HEK293 (cell line): ENCODE measurements around the gene RBM34.

Experiments used
- CTCF ChIA-PET: fragments of 350-600 bp; formaldehyde crosslinking; extraction: SDS; loops from one replicate; lab custom pipeline; 2021; ENCODE audit warnings: antibody characterized with exemption; lab: Yijun Ruan, JAX
- POLR2A ChIA-PET: fragments of 300-600 bp; formaldehyde crosslinking; extraction: SDS; loops from one replicate; lab custom pipeline; 2020; ENCODE audit warnings: antibody characterized with exemption, inconsistent platforms; lab: Yijun Ruan, JAX
- H3K27ac ChIP-seq: fragments of 200-500 bp; sonication (Bioruptor generic); 2 replicates; pipeline ENCODE4 v1.5.1; 2014; ENCODE audit warnings: low read depth, low read length, control low read depth, inconsistent platforms; ENCODE audit errors: extremely low read depth
- H3K36me3 ChIP-seq, 2 experiments: fragments of 200-500 bp in 1 of 2; sonication (Bioruptor generic) in 1 of 2; 1 replicate in 1 of 2; 2 replicates in 1 of 2; pipeline ENCODE4 v1.5.1; 2014 to 2017; ENCODE audit warnings: inconsistent platforms in 2 of 2, low read length in 2 of 2; ENCODE audit not compliant: control insufficient read depth in 2 of 2, insufficient read depth in 1 of 2
- H3K4me1 ChIP-seq: fragments of 200-500 bp; sonication (Bioruptor generic); 2 replicates; pipeline ENCODE4 v1.5.1; 2014; ENCODE audit warnings: mild to moderate bottlenecking, low read length, inconsistent platforms; ENCODE audit not compliant: control insufficient read depth, insufficient read depth
- H3K4me3 ChIP-seq: 2 replicates; pipeline ENCODE4 v1.5.1; 2011; ENCODE audit warnings: low read depth, mild to moderate bottlenecking, control low read depth, low read length, moderate library complexity
- H3K9me3 ChIP-seq: fragments of 200-500 bp; sonication (Bioruptor generic); 2 replicates; pipeline ENCODE4 v1.5.1; 2014; ENCODE audit warnings: low read depth, low read length, inconsistent platforms; ENCODE audit not compliant: control insufficient read depth, insufficient read depth
- HIC1 ChIP-seq: fragments of 450-650 bp; formaldehyde crosslinking; IDR thresholded peaks from 2 replicates; pipeline ENCODE4 v1.5.1; 2016; ENCODE audit warnings: missing biosample characterization, missing genetic modification characterization
- HOXA7 ChIP-seq: sonication (generic); formaldehyde crosslinking; IDR thresholded peaks from 2 replicates; pipeline ENCODE4 v1.8.1; 2022; ENCODE audit warnings: missing genetic modification reagents, borderline replicate concordance
- OVOL3 ChIP-seq: fragments of 450-650 bp; formaldehyde crosslinking; IDR thresholded peaks from 2 replicates; pipeline ENCODE4 v1.5.1; 2016; ENCODE audit warnings: missing biosample characterization, missing genetic modification characterization
- SALL2 ChIP-seq: fragments of 450-650 bp; formaldehyde crosslinking; IDR thresholded peaks from 2 replicates; pipeline ENCODE4 v1.5.0; 2017; ENCODE audit warnings: missing biosample characterization, mild to moderate bottlenecking, missing genetic modification characterization, borderline replicate concordance
- ZBTB17 ChIP-seq: fragments of 450-650 bp; formaldehyde crosslinking; IDR thresholded peaks from 2 replicates; pipeline ENCODE4 v1.5.1; 2016; ENCODE audit warnings: missing biosample characterization, missing genetic modification characterization
- ZBTB20 ChIP-seq: fragments of 450-650 bp; formaldehyde crosslinking; IDR thresholded peaks from 2 replicates; pipeline ENCODE4 v1.5.1; 2016; ENCODE audit warnings: missing biosample characterization, missing genetic modification characterization
- ZBTB26 ChIP-seq: fragments of 450-650 bp; formaldehyde crosslinking; optimal IDR thresholded peaks from 2 replicates; pipeline ENCODE3; 2016; ENCODE audit warnings: missing biosample characterization, mild to moderate bottlenecking, missing genetic modification characterization
- ZNF148 ChIP-seq: fragments of 450-650 bp; formaldehyde crosslinking; IDR thresholded peaks from 2 replicates; pipeline ENCODE4 v1.5.0; 2017; ENCODE audit warnings: missing biosample characterization, missing genetic modification characterization, borderline replicate concordance
- ZNF18 ChIP-seq: fragments of 450-650 bp; formaldehyde crosslinking; IDR thresholded peaks from 2 replicates; pipeline ENCODE4 v1.5.1; 2016; ENCODE audit warnings: missing biosample characterization, missing genetic modification characterization
- ZNF274 ChIP-seq, 2 experiments: fragments of 200-500 bp in 1 of 2; fragments of 450-650 bp in 1 of 2; sonication (Bioruptor generic) in 1 of 2; formaldehyde crosslinking in 1 of 2; IDR thresholded peaks; 2 replicates each; pipeline versions ENCODE4 v1.5.1 to v1.6.1; 2014 to 2016; ENCODE audit warnings: borderline replicate concordance in 1 of 2, inconsistent platforms in 1 of 2, low read length in 1 of 2, missing biosample characterization in 1 of 2, missing genetic modification characterization in 1 of 2
- ZNF391 ChIP-seq: fragments of 450-650 bp; formaldehyde crosslinking; IDR thresholded peaks from 2 replicates; pipeline ENCODE4 v1.5.1; 2016; ENCODE audit warnings: low read depth, missing biosample characterization, missing genetic modification characterization, borderline replicate concordance
- ZNF529 ChIP-seq: fragments of 450-650 bp; formaldehyde crosslinking; IDR thresholded peaks from 2 replicates; pipeline ENCODE4 v1.5.1; 2017; ENCODE audit warnings: missing genetic modification characterization, missing biosample characterization; ENCODE audit not compliant: insufficient replicate concordance
- ZNF777 ChIP-seq: fragments of 450-650 bp; formaldehyde crosslinking; IDR thresholded peaks from 2 replicates; pipeline ENCODE4 v1.5.1; 2017; ENCODE audit warnings: missing biosample characterization, missing genetic modification characterization, borderline replicate concordance
- TF ChIP-seq, protein P1 (sequence below): fragments of 450-650 bp; formaldehyde crosslinking; IDR thresholded peaks from 2 replicates; pipeline ENCODE4 v1.5.1; 2016; ENCODE audit warnings: missing biosample characterization, missing genetic modification characterization, borderline replicate concordance
- TF ChIP-seq, protein P2 (sequence below): fragments of 450-650 bp; formaldehyde crosslinking; conservative IDR thresholded peaks from 2 replicates; pipeline ENCODE4 v1.5.1; 2016; ENCODE audit warnings: low read depth, missing biosample characterization, missing genetic modification characterization

Gene RBM34

GRCh38 chr1:235131961-235132360 lies 29.1 kb downstream of the RBM34 start:
- no peak for TF ChIP-seq ZBTB20
- H3K27ac ChIP-seq: no peak overlapping the region
- H3K4me1 ChIP-seq: no peaks in the 10 kb centered on the region
- no peak overlapping the region for H3K4me3 ChIP-seq
- no peaks in the 10 kb centered on the region for H3K9me3 ChIP-seq
- ChIA-PET CTCF (interaction anchor here (0.8 kb wide), 1 partner anchor 285 kb away, joined by 6 read pairs; no protein-coding TSS in a partner anchor), POLR2A (interaction anchor here (0.6 to 1.4 kb wide), 2 partner anchors 24 to 51 kb away, joined by 3 to 5 read pairs; no protein-coding TSS in a partner anchor)
- peaks cover 49 to 60% of the 10 kb centered on the region in 2 experiments for H3K36me3 ChIP-seq

- Histone ChIP-seq H3K27ac (no peak overlapping the region), H3K9me3 (no peaks in the 10 kb centered on the region), H3K4me1 (no peaks in the 10 kb centered on the region), H3K36me3 (peaks cover 47 to 58% of the 10 kb centered on the region in 2 experiments), H3K4me3 (no peak overlapping the region)
- POLR2A ChIA-PET: interaction anchor here (0.7 to 2.6 kb wide), 4 partner anchors 8 to 94 kb away, joined by 3 to 19 read pairs (median 9); partner anchors contain the start of gene RBM34
- CTCF ChIA-PET: no interaction called here
- no peak for TF ChIP-seq ZNF777 (tag by site-specific recombination)
- TF ChIP-seq SALL2 (tag by site-specific recombination): no peak
- no peak for TF ChIP-seq ZNF529 (tag by site-specific recombination)
- no peak for TF ChIP-seq ZNF274 (IDR thresholded peaks at IDR 0.05; ENCODE audit: low read length)
- no peak for TF ChIP-seq ZNF274 (tag by site-specific recombination; IDR thresholded peaks at IDR 0.05; ENCODE audit: borderline replicate concordance)
- TF ChIP-seq ZNF148 (tag by site-specific recombination): no peak
- TF ChIP-seq HOXA7: no peak
- no peak for TF ChIP-seq ZNF391 (tag by site-specific recombination)
- no peak for TF ChIP-seq ZBTB17 (tag by site-specific recombination)
- TF ChIP-seq, protein P1, sequence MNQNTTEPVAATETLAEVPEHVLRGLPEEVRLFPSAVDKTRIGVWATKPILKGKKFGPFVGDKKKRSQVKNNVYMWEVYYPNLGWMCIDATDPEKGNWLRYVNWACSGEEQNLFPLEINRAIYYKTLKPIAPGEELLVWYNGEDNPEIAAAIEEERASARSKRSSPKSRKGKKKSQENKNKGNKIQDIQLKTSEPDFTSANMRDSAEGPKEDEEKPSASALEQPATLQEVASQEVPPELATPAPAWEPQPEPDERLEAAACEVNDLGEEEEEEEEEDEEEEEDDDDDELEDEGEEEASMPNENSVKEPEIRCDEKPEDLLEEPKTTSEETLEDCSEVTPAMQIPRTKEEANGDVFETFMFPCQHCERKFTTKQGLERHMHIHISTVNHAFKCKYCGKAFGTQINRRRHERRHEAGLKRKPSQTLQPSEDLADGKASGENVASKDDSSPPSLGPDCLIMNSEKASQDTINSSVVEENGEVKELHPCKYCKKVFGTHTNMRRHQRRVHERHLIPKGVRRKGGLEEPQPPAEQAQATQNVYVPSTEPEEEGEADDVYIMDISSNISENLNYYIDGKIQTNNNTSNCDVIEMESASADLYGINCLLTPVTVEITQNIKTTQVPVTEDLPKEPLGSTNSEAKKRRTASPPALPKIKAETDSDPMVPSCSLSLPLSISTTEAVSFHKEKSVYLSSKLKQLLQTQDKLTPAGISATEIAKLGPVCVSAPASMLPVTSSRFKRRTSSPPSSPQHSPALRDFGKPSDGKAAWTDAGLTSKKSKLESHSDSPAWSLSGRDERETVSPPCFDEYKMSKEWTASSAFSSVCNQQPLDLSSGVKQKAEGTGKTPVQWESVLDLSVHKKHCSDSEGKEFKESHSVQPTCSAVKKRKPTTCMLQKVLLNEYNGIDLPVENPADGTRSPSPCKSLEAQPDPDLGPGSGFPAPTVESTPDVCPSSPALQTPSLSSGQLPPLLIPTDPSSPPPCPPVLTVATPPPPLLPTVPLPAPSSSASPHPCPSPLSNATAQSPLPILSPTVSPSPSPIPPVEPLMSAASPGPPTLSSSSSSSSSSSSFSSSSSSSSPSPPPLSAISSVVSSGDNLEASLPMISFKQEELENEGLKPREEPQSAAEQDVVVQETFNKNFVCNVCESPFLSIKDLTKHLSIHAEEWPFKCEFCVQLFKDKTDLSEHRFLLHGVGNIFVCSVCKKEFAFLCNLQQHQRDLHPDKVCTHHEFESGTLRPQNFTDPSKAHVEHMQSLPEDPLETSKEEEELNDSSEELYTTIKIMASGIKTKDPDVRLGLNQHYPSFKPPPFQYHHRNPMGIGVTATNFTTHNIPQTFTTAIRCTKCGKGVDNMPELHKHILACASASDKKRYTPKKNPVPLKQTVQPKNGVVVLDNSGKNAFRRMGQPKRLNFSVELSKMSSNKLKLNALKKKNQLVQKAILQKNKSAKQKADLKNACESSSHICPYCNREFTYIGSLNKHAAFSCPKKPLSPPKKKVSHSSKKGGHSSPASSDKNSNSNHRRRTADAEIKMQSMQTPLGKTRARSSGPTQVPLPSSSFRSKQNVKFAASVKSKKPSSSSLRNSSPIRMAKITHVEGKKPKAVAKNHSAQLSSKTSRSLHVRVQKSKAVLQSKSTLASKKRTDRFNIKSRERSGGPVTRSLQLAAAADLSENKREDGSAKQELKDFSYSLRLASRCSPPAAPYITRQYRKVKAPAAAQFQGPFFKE: no peak
- TF ChIP-seq ZNF18 (tag by site-specific recombination): no peak
- no peak for TF ChIP-seq HIC1 (tag by site-specific recombination)
- TF ChIP-seq, protein P2, sequence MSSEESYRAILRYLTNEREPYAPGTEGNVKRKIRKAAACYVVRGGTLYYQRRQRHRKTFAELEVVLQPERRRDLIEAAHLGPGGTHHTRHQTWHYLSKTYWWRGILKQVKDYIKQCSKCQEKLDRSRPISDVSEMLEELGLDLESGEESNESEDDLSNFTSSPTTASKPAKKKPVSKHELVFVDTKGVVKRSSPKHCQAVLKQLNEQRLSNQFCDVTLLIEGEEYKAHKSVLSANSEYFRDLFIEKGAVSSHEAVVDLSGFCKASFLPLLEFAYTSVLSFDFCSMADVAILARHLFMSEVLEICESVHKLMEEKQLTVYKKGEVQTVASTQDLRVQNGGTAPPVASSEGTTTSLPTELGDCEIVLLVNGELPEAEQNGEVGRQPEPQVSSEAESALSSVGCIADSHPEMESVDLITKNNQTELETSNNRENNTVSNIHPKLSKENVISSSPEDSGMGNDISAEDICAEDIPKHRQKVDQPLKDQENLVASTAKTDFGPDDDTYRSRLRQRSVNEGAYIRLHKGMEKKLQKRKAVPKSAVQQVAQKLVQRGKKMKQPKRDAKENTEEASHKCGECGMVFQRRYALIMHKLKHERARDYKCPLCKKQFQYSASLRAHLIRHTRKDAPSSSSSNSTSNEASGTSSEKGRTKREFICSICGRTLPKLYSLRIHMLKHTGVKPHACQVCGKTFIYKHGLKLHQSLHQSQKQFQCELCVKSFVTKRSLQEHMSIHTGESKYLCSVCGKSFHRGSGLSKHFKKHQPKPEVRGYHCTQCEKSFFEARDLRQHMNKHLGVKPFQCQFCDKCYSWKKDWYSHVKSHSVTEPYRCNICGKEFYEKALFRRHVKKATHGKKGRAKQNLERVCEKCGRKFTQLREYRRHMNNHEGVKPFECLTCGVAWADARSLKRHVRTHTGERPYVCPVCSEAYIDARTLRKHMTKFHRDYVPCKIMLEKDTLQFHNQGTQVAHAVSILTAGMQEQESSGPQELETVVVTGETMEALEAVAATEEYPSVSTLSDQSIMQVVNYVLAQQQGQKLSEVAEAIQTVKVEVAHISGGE (tag by site-specific recombination): no peak
- no peak for TF ChIP-seq ZBTB26 (tag by site-specific recombination)
- TF ChIP-seq OVOL3 (tag by site-specific recombination): no peak
Observed at GRCh38 chr1:235130766-235131270, 30.2 kb downstream of the RBM34 start.
